ENCODE data around the gene PRKCH.

GRCh38 chr14:61585598-61586543, 264.5 kb downstream of the PRKCH start:
- TF ChIP-seq CTCF (IDR thresholded peaks at IDR 0.05) (no peak), POLR2AphosphoS5 (IDR thresholded peaks at IDR 0.05) (peak; percentile 91), POLR2A (IDR thresholded peaks at IDR 0.05) (no peak), EP300 (IDR thresholded peaks at IDR 0.05) (no peak)
